Adrenal gland (tissue), 12 donors: Measurements from ENCODE around the gene BTNL3. TPM values are rescaled to one million over a fixed set of nuclear protein-coding genes. Genes with fewer than 3 reads are reported as not detected.
A peak's percentile ranks its signal among the peaks of the same experiment; 100 is the strongest.

ENCODE experiments used
- DNase-seq, 7 donors: peaks; one replicate each; pipeline ENCODE4 v3.0.0-alpha.2; 2019 to 2020
- H3K27ac ChIP-seq, 5 donors: fragments of 200-600 bp; sonication (generic) in 4 of 5; 1 replicate in 3 of 5; 2 replicates in 2 of 5; pipeline versions ENCODE4 v1.5.1 to v1.8.0; 2016 to 2020; ENCODE audit warnings: mild to moderate bottlenecking in 1 of 5
- H3K27me3 ChIP-seq: fragments of 200-600 bp; 2 replicates; pipeline ENCODE4 v1.8.0; 2021
- H3K36me3 ChIP-seq, 2 donors: fragments of 200-600 bp; replicated peaks in 1 of 2; 1 replicate in 1 of 2; 2 replicates in 1 of 2; pipeline versions ENCODE4 v1.5.1 to v1.8.0; 2018 to 2022
- H3K4me1 ChIP-seq, 2 donors: fragments of 200-600 bp; replicated peaks in 1 of 2; 1 replicate in 1 of 2; 2 replicates in 1 of 2; pipeline versions ENCODE4 v1.5.1 to v1.8.0; 2018 to 2021
- H3K4me3 ChIP-seq, 4 donors: fragments of 200-600 bp; sonication (generic) in 3 of 4; one replicate each; pipeline ENCODE4 v1.5.1; 2016 to 2018
- H3K9me3 ChIP-seq, 3 donors: fragments of 200-600 bp; sonication (generic) in 1 of 3; replicated peaks in 1 of 3; 1 replicate in 2 of 3; 2 replicates in 1 of 3; pipeline versions ENCODE4 v1.5.1 to v1.8.0; 2016 to 2021
- POLR2A ChIP-seq, 2 donors: fragments of 450-650 bp; IDR thresholded peaks; one replicate each; pipeline ENCODE4 v1.6.1; 2017; ENCODE audit warnings: antibody characterized with exemption in 2 of 2, mild to moderate bottlenecking in 2 of 2, moderate library complexity in 1 of 2
- WGBS, 4 donors: extraction: QIAGEN DNeasy Blood & Tissue Kit in 2 of 4; methylation state at CpG; one replicate each; pipeline versions ENCODE4 v1.1.5 to v1.1.7; 2013 to 2017; 5-methylcytosine and 5-hydroxymethylcytosine counted together
- intact Hi-C, 2 donors: fragments of 100-400 bp; cut with DNase I; formaldehyde crosslinking; loops; one replicate each; pipeline versions ENCODE4 v1.14.1 to v1.15.0; 2022 to 2023
- polyA plus RNA-seq, 3 donors: library from polyadenylated mRNA; stranded (reverse); fragments of 200-250 nt in 2 of 3; fragments of 350-450 nt in 1 of 3; fragmentation: Illumina TruSeq in 1 of 3; extraction: RNeasy Lipid Tissue Mini Kit (QIAGEN cat#74804) in 1 of 3; gene quantifications; one replicate each; pipeline ENCODE4 v1.2.3, GENCODE V29; 2013 to 2014
- total RNA-seq, 9 donors: library from RNA; depleted of rRNA in 4 of 9; stranded (reverse); fragments of >200 nt in 4 of 9; fragments of 120-200 nt in 1 of 9; fragmentation: NEBNext Ultra II Directional in 1 of 9; extraction: Animal tissue kit (Norgen Biotek cat#: 25700) in 1 of 9; gene quantifications; one replicate each; pipeline versions ENCODE4 v1.1.0 to v1.2.4, GENCODE V29; 2013 to 2023
- TF ChIP-seq, protein P1 (sequence below), 6 experiments: fragments of 450-650 bp in 4 of 6; fragments of 200-600 bp in 2 of 6; sonication (generic) in 1 of 6; IDR thresholded peaks; 1 replicate in 5 of 6; 2 replicates in 1 of 6; pipeline versions ENCODE4 v1.5.1 to v1.8.0; 2016 to 2021; ENCODE audit warnings: antibody characterized with exemption in 6 of 6, mild to moderate bottlenecking in 2 of 6, moderate library complexity in 1 of 6
- donor health status: healthy with polysubstance abuse.
- donor health status: Bipolar disorder and iron deficiency.
- donor health status: DM: yes; HTN: yes; CAD: no.
- donor health status: DM: no; HTN: no; CAD: no.
- donor health status: DM: no; HTN: no; CAD: no.
- donor health status: DM: yes; HTN: yes; CAD: no.

Gene BTNL3
- total and polyA plus RNA-seq, 12 donors: 0.03 to 1.0 (median 0.14) TPM; not detected in 5

DNA sequence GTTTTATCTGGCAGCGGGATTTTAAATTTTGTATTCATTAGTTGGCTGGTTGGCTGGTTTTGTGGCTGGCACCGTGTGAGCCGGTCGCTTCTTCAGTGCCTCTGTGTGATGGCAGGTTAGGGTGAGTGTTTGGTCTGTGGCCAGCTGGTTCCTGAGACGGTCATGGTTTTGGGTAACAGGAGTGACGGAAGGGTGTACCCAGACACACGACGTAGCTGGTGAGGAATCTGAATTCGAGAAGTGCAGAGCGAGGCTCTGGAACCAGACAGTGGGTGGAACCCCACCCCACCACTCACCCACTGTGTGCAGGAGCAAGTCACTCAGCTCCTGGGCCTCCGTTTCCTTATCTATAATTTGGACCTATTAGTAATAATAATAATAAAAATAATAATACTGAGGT is 54.1 kb downstream of the BTNL3 start:
- no peak for TF ChIP-seq POLR2A (IDR thresholded peaks at IDR 0.05)
- TF ChIP-seq, protein P1, sequence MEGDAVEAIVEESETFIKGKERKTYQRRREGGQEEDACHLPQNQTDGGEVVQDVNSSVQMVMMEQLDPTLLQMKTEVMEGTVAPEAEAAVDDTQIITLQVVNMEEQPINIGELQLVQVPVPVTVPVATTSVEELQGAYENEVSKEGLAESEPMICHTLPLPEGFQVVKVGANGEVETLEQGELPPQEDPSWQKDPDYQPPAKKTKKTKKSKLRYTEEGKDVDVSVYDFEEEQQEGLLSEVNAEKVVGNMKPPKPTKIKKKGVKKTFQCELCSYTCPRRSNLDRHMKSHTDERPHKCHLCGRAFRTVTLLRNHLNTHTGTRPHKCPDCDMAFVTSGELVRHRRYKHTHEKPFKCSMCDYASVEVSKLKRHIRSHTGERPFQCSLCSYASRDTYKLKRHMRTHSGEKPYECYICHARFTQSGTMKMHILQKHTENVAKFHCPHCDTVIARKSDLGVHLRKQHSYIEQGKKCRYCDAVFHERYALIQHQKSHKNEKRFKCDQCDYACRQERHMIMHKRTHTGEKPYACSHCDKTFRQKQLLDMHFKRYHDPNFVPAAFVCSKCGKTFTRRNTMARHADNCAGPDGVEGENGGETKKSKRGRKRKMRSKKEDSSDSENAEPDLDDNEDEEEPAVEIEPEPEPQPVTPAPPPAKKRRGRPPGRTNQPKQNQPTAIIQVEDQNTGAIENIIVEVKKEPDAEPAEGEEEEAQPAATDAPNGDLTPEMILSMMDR (IDR thresholded peaks at IDR 0.05): no peak
- peak in 1 of 7 donors; percentile 33 for DNase-seq
- 70 to 82% (median 77%) methylated on average over 11 of the region's 11 CpGs for WGBS, 4 donors
- no peaks in the 10 kb centered on the region for H3K36me3 ChIP-seq
- H3K27me3 ChIP-seq: peaks cover 3% of the 10 kb centered on the region
- H3K4me3 ChIP-seq: peak overlapping the region in 1 of 4 donors; percentile 22
- no peaks in the 10 kb centered on the region for H3K4me1 ChIP-seq
- no peaks in the 10 kb centered on the region for H3K9me3 ChIP-seq
- intact Hi-C loops: no loop called here
- H3K27ac ChIP-seq: peak overlapping the region in 1 of 5 donors; percentile 58

DNA sequence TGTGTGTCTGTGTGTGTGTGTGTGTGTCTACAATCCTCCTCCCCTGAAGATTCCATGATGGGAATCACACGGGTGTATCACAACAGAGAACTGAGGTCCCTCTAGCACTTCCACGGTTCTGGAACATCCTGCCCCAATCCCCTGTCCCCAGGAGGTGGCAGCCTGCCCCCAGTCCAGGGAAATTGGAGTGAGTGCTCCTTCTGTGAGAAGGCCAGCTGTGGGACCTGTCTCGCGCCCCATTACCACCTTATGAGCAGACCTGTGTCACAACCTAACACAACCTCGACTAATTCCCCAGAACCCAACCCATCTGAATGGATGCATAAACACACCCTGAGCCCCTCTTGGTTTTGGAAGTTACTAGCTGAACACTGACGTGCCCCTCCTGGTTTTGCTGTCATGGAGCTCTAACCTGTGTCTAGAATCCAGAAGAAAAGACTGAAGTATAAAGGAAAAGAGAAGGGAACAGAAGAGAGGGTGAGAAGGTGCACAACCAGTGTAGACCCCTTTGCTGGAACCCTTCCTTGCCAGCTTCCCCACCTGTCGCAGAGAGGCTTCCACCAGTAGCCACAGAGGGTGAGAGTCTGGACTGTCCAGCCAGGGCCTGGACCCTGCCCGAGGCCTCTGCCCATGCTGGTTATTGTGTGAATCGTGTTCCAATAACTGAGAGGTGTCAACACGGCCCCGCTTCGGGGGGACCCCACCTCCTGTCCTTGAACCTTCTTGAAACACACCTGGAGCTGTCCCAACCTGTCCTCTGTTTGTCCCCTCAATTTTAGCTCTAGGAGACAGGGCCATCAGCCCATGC is 54.8 kb downstream of the BTNL3 start:
- intact Hi-C loops: no loop called here
- DNase-seq: peak in 1 of 7 donors; percentile 48
- no peaks in the 10 kb centered on the region for H3K4me1 ChIP-seq
- H3K9me3 ChIP-seq: no peaks in the 10 kb centered on the region
- peak overlapping the region in 1 of 5 donors; percentile 69 for H3K27ac ChIP-seq
- WGBS, 4 donors: 67 to 80% (median 71%) methylated on average over 9 to 12 of the region's 12 CpGs
- H3K4me3 ChIP-seq: no peak overlapping the region
- H3K36me3 ChIP-seq: no peaks in the 10 kb centered on the region
- TF ChIP-seq, protein P1 (IDR thresholded peaks at IDR 0.05): peak in 2 of 6 experiments; percentile 10 to 15
- TF ChIP-seq POLR2A (IDR thresholded peaks at IDR 0.05): no peak
- H3K27me3 ChIP-seq: peaks cover under 1% of the 10 kb centered on the region

DNA sequence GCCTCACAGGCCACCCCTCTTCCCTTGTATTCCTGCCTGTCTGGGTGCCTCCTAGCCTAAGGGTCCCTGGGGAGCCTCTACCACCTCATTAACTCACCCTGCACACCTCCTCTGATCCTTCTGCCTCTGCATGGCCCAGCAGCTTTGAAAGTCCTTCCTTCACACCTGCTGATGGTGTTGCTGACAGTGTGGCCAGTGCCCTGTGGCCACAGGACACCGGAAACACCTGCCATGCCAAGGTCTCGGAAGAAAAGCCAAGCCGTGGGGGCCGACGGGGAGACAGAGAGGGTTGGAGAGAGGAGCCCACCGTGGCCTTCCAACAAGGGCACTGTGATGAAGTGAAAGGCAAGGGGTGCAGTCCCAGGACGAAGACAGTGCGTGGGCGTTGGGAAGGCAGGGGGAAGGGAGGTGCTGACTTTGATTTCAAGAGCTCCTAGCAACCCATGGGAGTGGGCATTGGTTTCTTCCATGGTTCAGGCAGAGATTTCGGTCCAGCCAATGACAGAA is 55.5 kb downstream of the BTNL3 start:
- no peaks in the 10 kb centered on the region for H3K9me3 ChIP-seq
- TF ChIP-seq POLR2A (IDR thresholded peaks at IDR 0.05): no peak
- TF ChIP-seq, protein P1 (IDR thresholded peaks at IDR 0.05): no peak
- peaks cover 3% of the 10 kb centered on the region for H3K27me3 ChIP-seq
- no peak overlapping the region for H3K4me3 ChIP-seq
- WGBS, 4 donors: 75 to 81% (median 77%) methylated on average over 10 of the region's 10 CpGs
- peak overlapping the region in 1 of 5 donors; percentile 69 for H3K27ac ChIP-seq
- intact Hi-C loops: no loop called here
- no peaks in the 10 kb centered on the region for H3K4me1 ChIP-seq
- no peaks in the 10 kb centered on the region for H3K36me3 ChIP-seq
- peak in 1 of 7 donors; percentile 41 for DNase-seq

DNA sequence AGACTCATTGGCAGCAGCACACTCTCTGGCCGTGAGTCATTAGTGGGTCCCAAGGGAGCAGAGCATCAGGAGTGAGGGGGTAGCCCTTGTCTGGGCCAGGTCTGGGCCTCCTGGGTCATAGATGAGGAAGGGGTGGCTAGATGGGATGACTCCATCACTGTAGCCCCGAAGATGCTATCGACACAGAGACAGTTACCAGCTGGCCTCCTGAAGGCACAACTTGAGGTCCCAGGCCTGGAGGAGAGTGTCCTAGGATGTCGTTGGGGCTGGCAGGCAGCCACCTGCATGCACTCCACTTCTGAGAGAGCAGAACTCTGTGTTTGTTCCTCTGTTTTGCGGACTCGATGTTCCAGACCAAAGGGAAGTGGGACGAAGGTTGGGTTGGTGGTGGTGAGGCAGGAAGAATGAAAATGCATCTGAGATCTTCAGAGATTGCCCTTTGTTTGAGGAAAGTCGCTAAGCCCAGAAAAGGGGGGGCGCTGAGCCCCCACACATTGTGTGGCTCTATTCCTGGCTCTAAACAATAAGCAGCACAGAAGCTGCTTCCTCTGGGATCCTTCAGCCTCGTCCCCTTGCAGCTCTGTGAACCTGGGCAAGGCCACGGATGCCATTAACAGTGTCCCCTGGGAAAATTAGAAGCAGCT is 56.1 kb downstream of the BTNL3 start:
- Histone ChIP-seq H3K27ac (peak overlapping the region in 1 of 5 donors; percentile 70), H3K36me3 (no peaks in the 10 kb centered on the region), H3K4me1 (no peaks in the 10 kb centered on the region), H3K27me3 (peaks cover 9% of the 10 kb centered on the region), H3K9me3 (no peaks in the 10 kb centered on the region), H3K4me3 (no peak overlapping the region)
- TF ChIP-seq, protein P1 (IDR thresholded peaks at IDR 0.05): no peak
- TF ChIP-seq POLR2A (IDR thresholded peaks at IDR 0.05): no peak
- intact Hi-C loops: no loop called here
- 50 to 57% (median 51%) methylated on average over 9 to 11 of the region's 11 CpGs for WGBS, 4 donors
- DNase-seq: peak in 6 of 7 donors; percentile 32 to 76 (median 52)
